ENCODE results near the gene RWDD2A.

- TF ChIP-seq GATA2 (IDR thresholded peaks at IDR 0.05; ENCODE audit: low read depth, low read length) (no peak), GATA3 (IDR thresholded peaks at IDR 0.05; ENCODE audit: low read depth, low read length) (no peak)
Measured at GRCh38 chr6:83221889-83222479, 28.8 kb downstream of the RWDD2A start.

Data from SH-SY5Y (cell line).